ENCODE data around the gene AKAP7. TPM values are rescaled to one million over a fixed set of nuclear protein-coding genes. Genes with fewer than 3 reads are reported as not detected.

The AKAP7 gene
- 1.2 to 3.5 TPM (median 3.1 TPM) in 5 replicates for total RNA-seq (2022; extraction: Qiagen RNA extraction; ENCODE audit: low read depth)

DNA sequence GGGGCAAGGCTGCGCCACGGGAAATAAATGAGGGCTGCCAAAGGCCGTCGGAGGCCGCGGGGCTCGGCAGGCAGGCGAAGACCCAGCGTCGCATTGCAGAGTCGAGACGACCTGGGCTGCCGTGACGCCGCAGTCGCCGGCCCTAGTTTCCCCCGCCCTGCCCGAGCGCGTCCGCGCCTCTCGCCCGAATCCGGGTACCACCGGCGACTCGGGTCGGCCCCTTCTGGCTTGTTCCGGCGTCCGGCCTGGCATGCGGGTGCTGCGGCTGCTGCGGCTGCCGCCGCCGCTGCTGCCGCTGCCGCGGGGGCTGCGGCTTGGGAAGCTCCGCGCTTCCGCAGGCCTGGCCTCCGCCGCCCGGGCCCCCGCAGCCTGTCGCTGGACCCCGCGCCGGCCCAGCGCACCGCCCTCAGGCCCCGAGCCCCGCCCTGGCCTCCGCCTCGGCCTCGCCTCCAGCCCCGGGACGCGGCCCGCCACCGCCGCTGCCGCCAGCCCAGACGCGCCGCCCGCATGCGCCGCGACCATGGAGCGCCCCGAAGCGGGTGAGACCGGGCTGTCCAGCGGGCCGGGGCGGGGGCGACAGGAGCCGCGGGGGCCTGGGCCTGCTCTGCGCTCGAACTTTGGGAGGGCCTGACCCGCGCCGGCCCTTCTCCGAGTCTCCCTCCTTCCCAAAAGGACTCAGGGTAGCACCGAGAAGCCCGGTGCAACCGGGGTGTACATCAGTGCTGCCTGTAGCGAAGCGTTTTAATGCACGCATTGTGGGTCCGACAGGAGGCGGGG lies at the start of gene AKAP7:
AKAP7 (plus strand) TSS at position 224 of the 777 bp plus-strand sequence; CDS start at position 521, 297 bp downstream.

Other genes starting within 250 kb of the AKAP7 start
- 32.4 to 57.4 TPM (median 38.7 TPM) in 5 replicates for gene EPB41L2, start 72.2 kb upstream of the AKAP7 start, total RNA-seq (2022; extraction: Qiagen RNA extraction; ENCODE audit: low read depth)